IgD-negative memory B cell (primary cell): ENCODE data around the gene LGR4. TPM values are rescaled to one million over a fixed set of nuclear protein-coding genes. Genes with fewer than 3 reads are reported as not detected.
"Not testable (repeated sequence)": the region's sequence is repeated elsewhere in the genome, so short reads cannot be mapped to it uniquely, and the experiment has no call there.

Source experiments
- H3K27ac Mint-ChIP-seq, 3 donors: one replicate each; pipeline ENCODE4 v1.8.0; 2020 to 2022; ENCODE audit warnings: mild to moderate bottlenecking in 3 of 3, mixed read lengths in 3 of 3, moderate library complexity in 1 of 3
- H3K27me3 Mint-ChIP-seq: one replicate; pipeline ENCODE4 v1.8.0; 2021; ENCODE audit warnings: mixed read lengths
- H3K36me3 Mint-ChIP-seq: one replicate; pipeline ENCODE4 v1.8.0; 2020; ENCODE audit warnings: mild to moderate bottlenecking, mixed read lengths
- H3K4me1 Mint-ChIP-seq, 3 donors: one replicate each; pipeline ENCODE4 v1.8.0; 2020 to 2022; ENCODE audit warnings: mixed read lengths in 3 of 3, mild to moderate bottlenecking in 1 of 3
- H3K4me3 Mint-ChIP-seq, 4 donors: one replicate each; pipeline ENCODE4 v1.8.0; 2020 to 2022; ENCODE audit warnings: mild to moderate bottlenecking in 4 of 4, mixed read lengths in 4 of 4, moderate library complexity in 3 of 4
- H3K9me3 Mint-ChIP-seq, 3 donors: one replicate each; pipeline ENCODE4 v1.8.0; 2020 to 2021; ENCODE audit warnings: mixed read lengths in 3 of 3, mild to moderate bottlenecking in 1 of 3
- polyA plus RNA-seq: library from polyadenylated mRNA; unstranded; fragments of 300-500 nt; fragmentation: Illumina TruSeq; gene quantifications from one replicate; pipeline ENCODE4 v1.2.3, GENCODE V29; 2021

LGR4 gene
- polyA plus RNA-seq, 1 donor from 2014 or later: 0.55 TPM

DNA sequence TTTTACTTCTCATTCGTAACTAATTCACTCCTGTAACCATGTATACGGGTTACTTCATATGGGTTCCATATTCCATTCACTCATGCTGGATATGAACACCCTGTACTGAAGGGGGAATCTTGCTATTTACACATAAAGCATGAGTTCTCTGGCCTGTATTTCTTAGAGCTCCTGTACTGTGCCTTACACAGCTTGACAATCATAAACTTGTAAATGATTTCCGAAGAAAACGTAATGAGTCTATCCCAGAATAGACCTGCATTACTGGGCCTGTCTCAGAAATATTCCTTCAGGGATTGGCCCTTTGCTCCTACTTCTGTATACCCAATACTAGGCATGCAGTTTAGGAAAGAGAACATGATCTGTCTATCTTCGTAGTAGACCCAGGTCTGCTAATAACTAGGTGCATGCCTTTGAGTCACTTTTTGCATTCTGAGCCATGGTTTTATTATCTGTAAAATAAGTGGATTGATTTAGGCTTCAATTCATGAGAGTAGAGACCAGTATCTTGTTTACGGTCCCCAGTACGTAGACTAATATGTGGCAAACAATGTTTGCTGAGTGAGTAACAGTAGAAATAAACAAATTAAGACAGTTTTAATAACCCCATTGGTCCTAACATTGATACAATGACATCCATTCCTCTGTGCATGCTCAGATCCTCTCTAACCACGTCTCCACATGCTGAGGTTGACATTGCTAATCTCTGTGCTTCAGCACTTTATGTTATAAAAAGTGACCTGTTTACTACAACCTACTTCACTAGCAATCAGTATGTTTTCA, 110.8 kb downstream of the LGR4 start:
- H3K27me3 Mint-ChIP-seq: no peaks in the 10 kb centered on the region
- peak overlapping the region in 2 of 3 donors; percentile 51 to 75 for H3K27ac Mint-ChIP-seq
- no peaks in the 10 kb centered on the region for H3K36me3 Mint-ChIP-seq
- peaks cover 14 to 21% (median 16%) of the 10 kb centered on the region in 3 donors for H3K4me1 Mint-ChIP-seq
- H3K9me3 Mint-ChIP-seq: no peaks in the 10 kb centered on the region
- H3K4me3 Mint-ChIP-seq: peak overlapping the region; percentile 87 to 95 (median 94)

DNA sequence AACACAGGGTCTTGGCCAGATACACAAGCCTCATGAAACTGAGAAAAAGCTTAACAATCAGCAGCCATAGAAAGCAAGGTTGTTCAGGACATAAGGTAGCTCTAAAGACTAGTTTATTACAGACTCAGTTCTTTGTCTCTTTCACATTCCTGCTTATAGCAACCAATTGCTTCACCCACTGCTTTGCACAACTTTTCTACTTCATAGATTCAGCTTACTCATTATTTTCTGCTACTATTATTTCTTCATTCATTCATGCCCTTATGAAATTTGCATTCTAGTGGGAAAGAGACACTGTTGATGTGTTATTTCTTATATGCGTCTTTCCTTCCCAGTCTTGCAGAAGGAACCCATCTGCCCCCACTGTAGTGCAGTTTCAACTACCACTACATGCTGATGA, 114.3 kb downstream of the LGR4 start:
- H3K27me3 Mint-ChIP-seq: no peaks in the 10 kb centered on the region
- H3K27ac Mint-ChIP-seq: no peak overlapping the region
- peaks cover 8 to 14% (median 10%) of the 10 kb centered on the region in 3 donors for H3K4me1 Mint-ChIP-seq
- no peaks in the 10 kb centered on the region for H3K9me3 Mint-ChIP-seq
- H3K4me3 Mint-ChIP-seq: peak overlapping the region in 1 of 4 donors; percentile 27
- H3K36me3 Mint-ChIP-seq: no peaks in the 10 kb centered on the region

DNA sequence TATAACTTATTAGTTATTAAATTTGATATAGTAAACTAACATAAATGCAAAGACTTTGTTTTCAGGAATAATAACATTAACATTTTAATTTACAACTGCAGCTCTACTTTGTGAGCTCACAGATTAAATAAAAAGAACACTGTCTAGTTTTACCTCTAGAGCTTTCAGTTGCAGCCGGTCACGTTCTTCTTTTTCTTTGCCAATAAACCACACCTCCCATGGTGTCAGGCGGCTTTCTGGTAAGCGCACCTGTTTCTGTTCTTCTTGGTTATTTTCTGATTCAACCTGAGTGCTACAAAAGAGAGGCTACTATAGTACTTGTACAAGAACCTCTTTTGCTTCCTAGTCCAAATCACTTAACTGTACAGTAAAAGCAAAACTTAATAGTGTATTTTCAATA, 115.3 kb downstream of the LGR4 start:
- Mint-ChIP-seq H3K4me1 (peaks cover 1 to 6% (median 6%) of the 10 kb centered on the region in 3 donors), H3K9me3 (no peaks in the 10 kb centered on the region), H3K27ac (peak overlapping the region in 1 of 3 donors; percentile 44), H3K27me3 (no peaks in the 10 kb centered on the region), H3K4me3 (no peak overlapping the region), H3K36me3 (no peaks in the 10 kb centered on the region)

DNA sequence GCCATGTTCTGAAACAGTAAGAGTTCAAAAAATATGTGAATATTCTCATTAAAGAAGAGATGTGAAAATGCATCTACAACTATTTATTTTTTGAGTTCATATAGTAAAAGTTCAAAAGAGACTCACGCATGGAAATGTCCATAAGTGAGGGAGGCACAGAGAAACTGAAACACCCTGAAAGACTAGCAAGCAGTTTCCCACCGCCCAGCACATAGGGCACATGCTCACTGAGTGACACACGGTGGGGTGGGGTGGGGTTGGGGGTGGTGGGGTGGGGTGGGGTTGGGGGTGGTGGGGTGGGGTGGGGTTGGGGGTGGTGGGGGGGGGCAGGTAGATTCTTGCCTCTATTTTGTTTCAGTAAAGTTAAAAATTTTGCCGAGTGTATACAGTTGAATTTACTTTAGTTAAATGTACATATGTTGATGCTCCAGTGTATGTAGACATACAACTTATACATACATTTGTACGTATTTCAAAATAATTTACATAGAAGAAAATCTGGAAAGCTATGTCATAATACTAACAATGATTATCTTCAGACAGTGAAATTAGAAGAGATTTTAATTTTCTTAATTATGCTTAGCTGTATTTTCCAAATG, 115.9 kb downstream of the LGR4 start:
- no peaks in the 10 kb centered on the region for H3K9me3 Mint-ChIP-seq
- H3K27me3 Mint-ChIP-seq: no peaks in the 10 kb centered on the region
- no peaks in the 10 kb centered on the region for H3K36me3 Mint-ChIP-seq
- H3K4me1 Mint-ChIP-seq: peaks cover 0 to 1% (median 1%) of the 10 kb centered on the region in 3 donors
- H3K4me3 Mint-ChIP-seq: no peak overlapping the region
- no peak overlapping the region for H3K27ac Mint-ChIP-seq

DNA sequence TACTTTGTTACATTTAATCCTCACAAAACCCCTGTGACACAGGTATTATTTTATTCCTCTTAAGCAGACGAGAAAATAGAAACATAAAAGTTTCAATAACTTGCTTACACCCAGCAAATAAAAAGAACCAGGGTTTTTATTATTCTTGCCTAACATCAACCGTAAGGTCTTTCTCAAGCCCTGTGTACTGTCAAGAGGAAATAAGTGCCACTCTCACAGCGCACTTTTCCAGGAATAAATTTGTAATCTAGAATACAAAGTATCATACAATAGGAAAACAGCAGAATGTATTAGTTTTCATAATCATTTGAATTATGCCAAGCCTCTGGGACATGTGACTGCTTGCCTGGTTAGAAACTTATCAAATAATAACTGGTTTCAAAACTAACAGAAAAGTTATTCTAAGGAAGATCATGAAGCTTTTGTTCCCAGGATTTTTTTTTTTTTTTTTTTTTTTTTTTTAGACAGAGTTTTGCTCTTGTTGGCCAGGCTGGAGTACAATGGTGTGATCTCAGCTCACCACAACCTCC, 117.0 kb downstream of the LGR4 start:
- Mint-ChIP-seq H3K9me3 (no peaks in the 10 kb centered on the region), H3K4me1 (peaks cover 0 to 1% (median 0%) of the 10 kb centered on the region in 3 donors), H3K4me3 (no peak overlapping the region), H3K27me3 (no peaks in the 10 kb centered on the region), H3K27ac (no peak overlapping the region), H3K36me3 (peaks cover 3% of the 10 kb centered on the region)

DNA sequence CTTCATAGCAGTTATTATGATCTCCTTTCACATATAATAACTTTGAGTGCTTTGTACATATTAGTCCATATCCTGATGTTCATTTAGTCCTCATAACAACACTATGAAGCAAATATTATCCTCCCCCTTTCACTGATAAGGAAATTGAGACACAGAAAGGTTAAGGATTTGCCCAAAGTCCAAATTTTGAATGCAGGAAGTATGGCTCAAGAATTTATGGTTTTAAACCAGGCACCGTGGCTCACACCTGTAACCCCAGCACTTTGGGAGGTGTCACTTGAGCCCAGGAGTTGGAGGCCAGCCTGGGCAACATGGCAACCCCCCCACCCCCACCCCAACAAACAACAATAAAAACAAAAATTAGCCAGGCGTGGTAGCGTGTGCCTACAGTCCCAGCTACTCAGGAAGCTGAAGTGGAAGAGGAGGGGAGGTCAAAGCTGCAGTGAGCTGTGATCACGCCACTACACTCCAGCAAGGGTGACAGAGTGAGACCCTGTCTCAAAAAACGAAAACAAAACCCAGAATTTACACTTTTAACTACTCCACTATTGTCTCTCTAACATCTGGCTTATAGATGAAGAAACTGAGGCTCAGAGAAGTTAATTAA, 118.1 kb downstream of the LGR4 start:
- no peak overlapping the region for H3K4me3 Mint-ChIP-seq
- H3K4me1 Mint-ChIP-seq: peaks cover 0 to 1% (median 0%) of the 10 kb centered on the region in 3 donors
- H3K9me3 Mint-ChIP-seq: no peaks in the 10 kb centered on the region
- H3K27ac Mint-ChIP-seq: peak overlapping the region in 1 of 3 donors; percentile 43
- peaks cover 10% of the 10 kb centered on the region for H3K36me3 Mint-ChIP-seq
- no peaks in the 10 kb centered on the region for H3K27me3 Mint-ChIP-seq

DNA sequence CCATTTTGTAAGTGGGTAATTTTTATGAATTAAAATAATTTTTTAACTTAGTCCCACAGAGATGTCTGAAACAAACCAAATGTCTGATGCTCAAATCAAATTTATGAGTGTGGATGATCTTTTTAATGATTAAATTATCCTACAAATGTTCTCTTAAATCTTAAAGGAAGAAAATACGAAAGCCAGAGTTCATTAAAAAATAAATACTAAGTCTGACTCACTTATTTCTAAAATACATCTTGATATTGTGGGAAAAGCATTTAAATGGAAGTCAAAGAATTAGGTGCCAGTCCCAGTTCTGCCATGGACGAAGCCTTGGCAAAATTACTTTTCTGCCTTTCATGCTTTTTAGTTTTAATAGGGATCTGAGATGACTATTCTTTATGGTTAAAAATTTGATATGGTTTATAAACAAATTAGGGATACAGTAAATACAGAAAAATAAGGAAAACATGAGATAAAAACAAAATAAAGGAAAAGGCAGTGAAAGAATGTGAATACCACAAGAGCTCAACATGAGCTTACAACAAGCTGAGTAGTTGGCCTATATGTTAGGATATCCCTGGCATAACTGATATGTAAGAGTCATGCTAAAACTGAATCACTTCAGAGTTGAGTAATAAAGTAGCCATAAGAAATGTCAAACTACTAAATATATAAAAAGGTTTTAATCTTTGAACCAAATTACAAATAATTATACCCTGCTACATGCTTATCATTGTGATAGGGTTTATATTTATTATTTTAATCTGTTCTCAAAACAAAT, 118.8 kb downstream of the LGR4 start:
- Mint-ChIP-seq H3K4me3 (no peak overlapping the region), H3K9me3 (no peaks in the 10 kb centered on the region), H3K36me3 (peaks cover 10% of the 10 kb centered on the region), H3K4me1 (no peaks in the 10 kb centered on the region), H3K27me3 (no peaks in the 10 kb centered on the region), H3K27ac (no peak overlapping the region)

DNA sequence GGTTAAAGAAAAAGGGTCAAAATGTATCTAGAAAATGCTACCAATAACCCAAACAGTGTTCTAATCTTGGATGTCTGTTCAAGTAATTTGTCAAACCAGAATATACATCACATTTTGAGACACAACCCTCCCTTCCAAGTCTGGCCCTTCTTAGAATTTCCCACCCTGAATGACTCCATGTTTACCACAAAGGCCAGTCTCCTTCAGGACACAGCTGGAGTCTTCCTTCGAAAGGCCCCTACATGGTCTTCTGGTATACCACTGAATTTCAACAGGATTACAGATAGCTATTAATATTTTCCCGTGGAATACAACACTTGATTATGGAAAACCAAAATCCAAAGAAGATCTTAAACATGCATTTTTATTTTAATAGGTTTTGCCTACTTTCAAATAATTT, 119.8 kb downstream of the LGR4 start:
- H3K36me3 Mint-ChIP-seq: peaks cover 10% of the 10 kb centered on the region
- no peak overlapping the region for H3K27ac Mint-ChIP-seq
- H3K9me3 Mint-ChIP-seq: no peaks in the 10 kb centered on the region
- H3K27me3 Mint-ChIP-seq: no peaks in the 10 kb centered on the region
- no peaks in the 10 kb centered on the region for H3K4me1 Mint-ChIP-seq
- no peak overlapping the region for H3K4me3 Mint-ChIP-seq

DNA sequence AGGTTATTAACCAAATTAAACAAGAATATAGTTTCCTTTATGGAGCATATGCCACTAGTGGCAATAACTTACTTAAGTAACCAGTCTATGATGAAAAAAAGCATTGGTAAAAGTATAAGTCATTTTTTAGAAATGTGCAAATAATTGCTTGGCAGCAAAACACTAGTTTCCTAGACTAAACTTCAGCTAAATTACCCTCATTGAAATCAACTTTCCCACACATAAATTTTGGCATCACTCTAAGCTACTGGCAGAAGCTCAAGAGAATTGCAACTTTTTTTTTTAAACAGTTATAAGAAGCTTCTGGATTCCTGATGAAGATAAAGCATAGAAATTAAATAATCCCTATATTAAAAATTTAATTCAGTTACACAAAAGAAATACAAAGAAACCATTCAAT, 122.1 kb downstream of the LGR4 start:
- no peaks in the 10 kb centered on the region for H3K27me3 Mint-ChIP-seq
- H3K4me3 Mint-ChIP-seq: no peak overlapping the region

DNA sequence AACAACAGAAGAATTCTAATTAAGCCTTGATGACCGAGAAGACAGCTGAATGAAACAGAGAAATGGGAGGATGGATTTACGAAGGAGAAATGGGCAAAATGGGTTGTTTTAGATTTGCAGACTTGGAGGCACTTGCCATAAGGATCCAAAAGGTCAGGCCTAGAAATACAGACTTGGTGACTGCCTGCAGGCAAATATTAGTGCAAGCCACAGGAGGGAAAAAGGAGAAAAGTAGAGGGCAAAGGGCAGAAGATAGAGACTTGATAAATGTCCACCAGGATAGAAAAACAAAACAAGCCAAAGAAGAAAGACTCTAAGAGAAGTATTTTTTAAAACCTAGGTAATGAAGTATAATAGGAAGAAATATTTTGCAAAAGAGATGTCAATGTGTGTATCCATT, 122.7 kb downstream of the LGR4 start:
- Mint-ChIP-seq H3K27ac (peak overlapping the region in 1 of 3 donors; percentile 4), H3K9me3 (peaks cover 0 to 2% (median 0%) of the 10 kb centered on the region in 3 donors), H3K36me3 (peaks cover 10% of the 10 kb centered on the region), H3K4me3 (no peak overlapping the region), H3K4me1 (no peaks in the 10 kb centered on the region), H3K27me3 (no peaks in the 10 kb centered on the region)

More for the DNA sequence above, 122.1 kb downstream of the LGR4 start:
- H3K4me1 Mint-ChIP-seq: no peaks in the 10 kb centered on the region
- H3K36me3 Mint-ChIP-seq: peaks cover 10% of the 10 kb centered on the region
- H3K27ac Mint-ChIP-seq: no peak overlapping the region
- no peaks in the 10 kb centered on the region for H3K9me3 Mint-ChIP-seq

DNA sequence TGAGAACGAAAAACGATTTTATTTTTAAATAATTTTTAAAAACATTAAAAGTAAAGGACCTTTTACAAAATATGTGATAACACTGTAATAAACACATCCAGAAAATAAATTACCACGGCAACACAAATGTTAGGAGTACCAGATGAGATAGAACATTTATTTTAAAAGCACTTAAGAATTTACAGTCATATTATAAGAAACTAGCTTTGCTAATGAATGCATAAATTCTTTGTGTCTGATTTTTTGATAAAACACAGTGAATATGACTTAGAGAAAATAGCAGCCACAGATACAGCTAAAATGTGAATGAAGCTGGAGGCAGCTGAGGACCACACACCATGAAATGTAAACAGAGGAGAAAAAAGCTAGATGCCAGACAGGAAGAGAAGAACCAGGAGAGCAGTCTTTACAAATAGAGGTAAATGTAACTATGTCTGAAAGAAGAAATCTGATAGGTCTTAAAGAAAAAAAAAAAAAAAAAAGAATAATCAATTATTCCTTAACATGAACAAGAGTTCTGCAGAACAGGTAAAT, 124.2 kb downstream of the LGR4 start:
- Mint-ChIP-seq H3K4me3 (no peak overlapping the region), H3K4me1 (no peaks in the 10 kb centered on the region), H3K27me3 (no peaks in the 10 kb centered on the region), H3K36me3 (peaks cover 10% of the 10 kb centered on the region), H3K9me3 (peaks cover 0 to 2% (median 0%) of the 10 kb centered on the region in 3 donors), H3K27ac (no peak overlapping the region)

DNA sequence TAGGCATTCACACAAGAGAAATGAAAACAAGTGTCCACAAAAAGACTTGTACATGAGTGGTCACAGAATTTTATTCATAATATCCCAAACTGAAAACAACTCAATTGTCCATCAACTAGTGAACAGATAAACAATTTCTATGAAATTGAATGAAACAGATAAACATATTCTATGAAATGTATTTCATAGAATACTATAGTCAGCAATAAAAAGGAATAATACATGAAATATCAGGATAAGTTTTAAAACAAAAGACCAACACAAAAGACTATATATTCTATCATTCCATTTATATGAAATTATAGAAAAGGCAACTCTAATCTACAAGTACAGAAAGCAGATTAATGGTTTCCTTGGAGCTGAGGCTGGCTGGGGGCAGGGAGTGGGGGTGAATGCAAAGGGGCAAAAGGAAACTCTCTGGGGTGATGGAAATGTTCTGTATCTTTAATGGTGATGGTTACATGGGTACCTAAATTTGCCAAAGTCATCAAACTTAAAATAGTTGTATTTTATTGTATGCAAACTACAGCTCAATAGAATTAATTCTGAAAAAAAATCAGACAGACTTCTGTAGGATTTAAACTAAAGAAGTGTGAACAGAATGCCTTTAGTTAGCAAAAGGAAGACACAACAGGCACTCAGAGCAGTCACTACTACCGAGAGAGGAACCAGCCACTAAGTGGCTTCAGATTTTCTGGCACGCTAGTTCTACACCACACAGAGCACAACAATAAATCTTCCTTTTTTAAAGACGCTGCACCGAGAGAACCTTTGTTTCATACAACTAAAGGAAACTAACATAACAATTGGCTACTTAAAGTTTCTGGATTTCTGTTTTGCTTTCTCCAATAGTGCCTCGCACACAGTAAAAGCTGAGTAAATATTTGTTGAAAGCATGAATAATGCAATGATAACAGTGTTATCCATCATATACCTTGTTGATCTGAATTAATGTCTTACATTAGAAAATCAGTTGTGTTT, 124.9 kb downstream of the LGR4 start:
- H3K36me3 Mint-ChIP-seq: peaks cover 10% of the 10 kb centered on the region
- no peaks in the 10 kb centered on the region for H3K27me3 Mint-ChIP-seq
- no peak overlapping the region for H3K27ac Mint-ChIP-seq
- no peaks in the 10 kb centered on the region for H3K4me1 Mint-ChIP-seq
- H3K4me3 Mint-ChIP-seq: no peak overlapping the region
- H3K9me3 Mint-ChIP-seq: peaks cover 0 to 2% (median 0%) of the 10 kb centered on the region in 3 donors

DNA sequence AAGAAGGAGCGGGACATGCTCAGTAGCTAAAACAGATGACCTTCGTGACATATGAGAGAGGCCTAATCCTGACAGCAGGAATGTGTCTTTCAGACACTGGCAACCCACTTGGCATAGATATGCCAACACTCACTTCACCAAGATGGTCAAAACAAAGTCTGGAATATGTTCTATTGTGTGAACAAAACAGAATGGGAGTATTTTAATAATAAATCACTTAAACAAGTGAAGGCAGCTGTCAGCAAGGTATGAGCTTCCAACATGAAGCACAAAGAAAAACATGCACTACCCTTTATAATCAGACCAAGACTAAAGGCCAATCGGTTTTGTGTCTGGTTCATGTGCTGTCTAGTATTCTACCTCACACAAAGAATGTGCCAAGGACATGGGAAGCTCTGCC, 132.6 kb downstream of the LGR4 start:
- Mint-ChIP-seq H3K4me1 (no peaks in the 10 kb centered on the region), H3K27ac (no peak overlapping the region), H3K9me3 (peaks cover 0 to under 1% (median 0%) of the 10 kb centered on the region in 3 donors), H3K36me3 (no peaks in the 10 kb centered on the region), H3K27me3 (no peaks in the 10 kb centered on the region), H3K4me3 (no peak overlapping the region)

DNA sequence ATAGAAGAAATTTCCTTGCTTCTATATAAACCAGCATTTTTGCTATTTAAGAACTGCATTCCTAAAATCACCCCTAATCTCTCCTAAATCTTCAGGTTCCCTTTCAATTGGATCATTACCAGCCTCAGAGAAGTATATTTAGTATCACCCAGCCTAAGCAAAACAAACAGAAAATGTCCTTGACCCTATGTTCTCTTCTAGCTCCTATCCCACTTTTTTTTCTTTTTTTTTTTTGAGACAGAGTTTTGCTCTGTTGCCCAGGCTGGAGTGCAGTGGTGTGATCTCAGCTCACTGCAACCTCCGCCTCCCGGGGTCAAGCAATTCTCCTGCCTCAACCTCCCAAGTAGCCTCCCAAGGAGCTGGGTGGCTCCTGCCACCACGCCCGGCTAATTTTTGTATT, 137.8 kb downstream of the LGR4 start:
- H3K27ac Mint-ChIP-seq, H3K4me1 Mint-ChIP-seq, H3K9me3 Mint-ChIP-seq, H3K4me3 Mint-ChIP-seq, H3K36me3 Mint-ChIP-seq, H3K27me3 Mint-ChIP-seq: not testable (repeated sequence)
